NAMALWA (cell line): Measurements from ENCODE around the gene BMPER.

Experiments
- DNase-seq: peaks from one replicate; pipeline ENCODE4 v3.0.0-alpha.2; 2015; ENCODE audit warnings: low spot score

Gene BMPER

DNA sequence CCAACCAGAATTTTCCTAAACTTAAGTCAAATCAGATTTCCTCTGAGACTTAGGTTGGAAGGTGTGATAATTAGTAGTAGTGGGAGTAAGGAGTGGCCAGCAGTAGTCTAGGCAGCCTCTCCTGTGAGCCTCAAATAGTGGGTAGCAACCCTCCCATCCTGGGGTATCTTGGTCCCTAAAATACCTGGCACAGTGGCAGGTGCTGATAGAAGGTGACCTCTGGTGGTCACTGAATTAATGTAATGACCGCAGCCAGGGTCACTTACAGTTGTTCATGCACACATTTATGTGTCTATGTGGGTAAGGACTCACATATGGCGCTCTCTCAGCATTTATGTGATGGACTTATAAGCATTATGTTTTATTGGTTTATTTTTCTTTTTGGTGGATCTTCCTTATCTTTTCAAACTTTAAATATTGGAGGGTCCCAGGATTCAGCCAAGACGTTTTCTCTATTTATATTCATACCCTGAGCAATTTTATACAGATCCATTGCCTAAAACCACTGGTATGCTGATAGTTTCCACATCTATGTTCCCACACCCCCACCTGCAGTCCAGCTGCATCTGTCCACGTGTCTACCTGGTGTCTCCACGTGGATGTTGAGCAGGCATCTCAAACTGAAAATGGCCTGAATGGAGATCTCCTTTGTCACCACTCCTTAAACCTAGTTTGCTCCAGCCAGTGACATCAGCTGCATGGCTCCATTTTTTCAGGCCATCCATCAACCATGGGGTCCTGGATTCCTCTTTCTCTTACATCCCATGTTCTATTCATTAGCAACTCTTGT is 18.3 kb downstream of the BMPER start:
- no peak for DNase-seq

DNA sequence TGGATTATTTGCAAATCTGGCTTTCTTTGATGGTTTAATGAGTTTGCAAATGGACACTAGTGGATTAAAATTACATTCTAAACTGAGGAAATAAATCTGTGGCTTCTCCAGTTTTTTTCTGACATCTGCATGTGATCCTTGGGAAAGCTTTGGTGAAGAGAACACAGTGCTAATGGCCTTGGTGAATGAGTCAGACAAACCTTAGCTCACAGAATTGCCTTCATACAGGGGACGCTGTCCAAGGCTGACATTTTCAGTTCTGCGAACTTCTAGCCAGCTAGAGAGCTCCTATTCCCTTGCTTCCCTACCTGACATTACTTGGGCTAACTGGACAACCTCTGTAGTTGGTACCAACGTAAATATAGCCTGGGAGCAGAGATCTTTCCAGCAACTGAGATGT is 21.2 kb downstream of the BMPER start:
- no peak for DNase-seq

DNA sequence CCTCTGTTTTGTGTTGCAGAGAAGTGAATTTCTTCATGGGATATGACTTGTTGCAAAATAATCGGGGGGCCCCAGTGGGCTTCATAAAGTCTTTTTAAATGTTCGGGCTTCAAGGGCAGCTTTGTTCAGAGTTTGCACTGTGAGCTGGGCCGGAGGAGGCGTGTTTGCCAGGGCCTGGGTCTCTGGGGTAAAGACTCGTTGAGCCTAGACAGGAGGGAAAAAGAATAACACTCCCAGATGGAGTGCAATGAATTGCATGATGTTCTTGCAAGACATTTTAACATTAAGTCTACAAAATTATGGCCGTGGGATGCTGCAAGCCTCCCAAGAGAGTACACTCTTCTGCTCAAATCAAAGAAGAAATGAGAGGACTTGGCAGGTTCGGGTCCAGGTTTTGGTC is 23.6 kb downstream of the BMPER start:
- DNase-seq = no peak

GRCh38 chr7:33932221-33932620 is 26.9 kb downstream of the BMPER start:
- DNase-seq = no peak

DNA sequence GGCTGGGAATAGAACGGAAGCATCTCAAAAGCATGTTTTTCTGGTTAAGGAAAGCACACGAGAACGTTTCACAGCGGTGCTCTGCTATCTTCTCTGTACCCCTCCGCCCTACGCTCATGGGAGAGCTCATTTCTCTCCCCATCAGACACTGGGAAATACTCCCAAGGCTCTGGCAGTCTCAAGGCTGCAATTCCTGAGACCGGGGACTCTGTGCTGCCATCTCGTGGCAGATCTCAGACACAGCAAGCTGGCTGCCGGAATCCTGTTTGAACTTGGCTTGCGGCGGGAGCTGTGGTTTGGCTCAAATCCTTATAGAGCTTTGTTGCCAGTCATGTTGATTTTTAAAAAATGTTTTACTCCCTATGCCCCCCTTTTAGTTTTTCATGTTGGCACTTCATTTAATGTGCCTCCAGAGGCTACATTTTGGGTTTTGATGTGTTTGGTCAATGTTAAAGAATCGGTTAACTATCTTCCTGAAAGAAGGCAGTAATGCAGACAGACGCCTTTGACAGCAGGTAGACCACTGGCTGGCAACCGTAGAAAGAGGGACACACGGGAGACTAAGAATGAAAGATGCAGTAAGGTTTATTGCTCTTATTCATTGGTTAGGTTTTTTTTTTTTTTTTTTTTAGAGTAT is 27.6 kb downstream of the BMPER start:
- DNase-seq = peak; percentile 76

DNA sequence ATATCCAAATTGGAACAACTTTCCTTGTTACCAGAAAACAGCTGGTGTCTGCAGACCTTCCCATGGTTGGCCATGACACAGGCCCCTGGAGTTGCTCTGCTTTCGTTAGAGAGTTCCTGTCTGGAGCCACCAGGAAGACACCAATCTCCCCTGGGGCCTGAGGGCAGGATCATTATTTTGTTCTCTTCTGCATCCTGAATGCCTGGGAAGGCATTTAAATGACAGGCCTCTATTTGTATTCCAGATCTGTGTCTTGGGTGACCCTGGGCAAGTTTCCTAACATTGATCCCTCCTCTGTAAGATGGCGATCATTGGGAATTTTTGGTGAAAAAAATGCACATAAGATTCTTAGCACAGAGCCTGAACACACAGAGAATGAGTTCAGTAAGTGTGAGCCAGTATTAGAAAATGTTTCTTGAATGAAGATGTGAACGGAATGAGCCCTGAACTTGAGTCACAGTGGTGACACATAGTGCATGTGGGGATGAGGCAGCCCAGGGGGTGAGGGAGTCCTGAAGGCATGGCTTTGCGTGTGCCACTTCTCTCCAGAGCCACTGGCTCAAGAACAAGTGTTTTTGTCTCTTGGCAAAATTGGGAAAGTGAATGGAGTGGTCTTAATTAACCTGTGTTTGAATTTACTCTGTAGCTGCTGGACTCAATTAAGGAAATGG is 28.4 kb downstream of the BMPER start:
- DNase-seq = no peak

DNA sequence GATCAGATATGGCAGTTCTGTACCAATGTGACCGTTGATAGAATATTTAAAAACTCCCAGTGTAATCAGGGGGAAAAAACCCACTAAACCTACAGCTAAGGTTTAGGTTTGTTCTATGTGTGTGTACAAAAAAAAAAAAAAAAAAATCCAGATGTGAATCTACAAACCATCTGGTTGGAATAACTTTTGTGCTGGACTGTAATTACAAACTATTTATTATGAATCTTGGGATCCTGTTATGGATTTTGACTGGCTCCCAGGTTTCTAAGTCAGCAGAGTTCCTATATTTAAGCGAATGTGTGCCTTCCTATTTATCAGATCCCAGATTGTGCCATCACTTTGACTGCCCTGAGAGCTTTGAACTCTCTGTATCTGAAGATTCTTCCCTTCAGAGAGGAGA is 29.1 kb downstream of the BMPER start:
- DNase-seq = no peak

GRCh38 chr7:33936503-33936902 is 31.2 kb downstream of the BMPER start:
- no peak for DNase-seq

DNA sequence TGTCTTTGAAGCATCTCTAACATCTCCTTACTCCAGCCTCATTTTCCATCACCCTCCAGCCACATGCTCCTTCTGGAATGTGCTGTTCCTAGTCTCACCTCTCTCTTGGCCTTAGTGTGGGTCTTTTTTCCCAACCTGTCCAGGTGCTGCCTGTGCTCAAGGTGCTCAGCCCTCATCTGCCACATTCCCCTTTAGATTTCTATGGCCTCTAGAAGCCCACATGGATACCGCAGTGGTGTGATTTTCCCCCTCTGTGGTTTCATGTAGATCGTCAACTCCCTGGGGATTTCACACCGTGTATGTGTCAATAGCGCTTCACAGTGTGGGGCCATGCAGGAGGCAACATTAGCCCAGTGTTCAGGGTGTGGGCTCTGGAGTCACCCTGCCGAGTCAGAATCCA is 32.5 kb downstream of the BMPER start:
- no peak for DNase-seq

- DNase-seq = no peak
Observed at GRCh38 chr7:33939121-33939520, 33.8 kb downstream of the BMPER start.

GRCh38 chr7:33940503-33940902 is 35.2 kb downstream of the BMPER start:
- no peak for DNase-seq

- DNase-seq = no peak
Observed at GRCh38 chr7:33941418-33941817, 36.1 kb downstream of the BMPER start.

GRCh38 chr7:33946094-33946699 is 40.9 kb downstream of the BMPER start:
- no peak for DNase-seq

- no peak for DNase-seq
Observed at GRCh38 chr7:33950047-33950714, 44.8 kb downstream of the BMPER start.

GRCh38 chr7:33952824-33953223 is 47.5 kb downstream of the BMPER start:
- no peak for DNase-seq

DNA sequence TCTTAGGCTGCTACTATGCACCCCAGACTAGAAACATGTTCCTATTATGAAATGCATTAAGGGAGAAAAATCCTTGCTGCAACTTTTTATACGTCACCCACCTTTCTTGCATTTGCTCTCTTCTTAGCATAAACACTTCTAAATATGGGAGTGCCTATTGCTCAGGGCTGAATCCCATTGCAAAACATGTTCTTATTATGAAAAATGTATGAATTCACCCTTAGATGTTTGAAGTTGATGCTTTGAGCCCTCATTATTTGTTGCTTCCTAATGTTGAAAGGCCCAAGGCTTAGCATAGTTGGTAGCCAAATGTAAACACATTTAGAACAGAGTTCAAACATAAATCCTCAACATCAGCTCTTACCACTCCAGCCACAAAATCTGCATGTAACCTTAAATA is 52.8 kb downstream of the BMPER start:
- no peak for DNase-seq

GRCh38 chr7:33959676-33960075 is 54.3 kb downstream of the BMPER start:
- DNase-seq = no peak

GRCh38 chr7:33961948-33962347 is 56.6 kb downstream of the BMPER start:
- DNase-seq = no peak

GRCh38 chr7:33964417-33965182 is 59.3 kb downstream of the BMPER start:
- DNase-seq = no peak

- DNase-seq = no peak
Observed at GRCh38 chr7:33965183-33965744, 59.9 kb downstream of the BMPER start.

GRCh38 chr7:33968591-33968990 is 63.3 kb downstream of the BMPER start:
- DNase-seq = no peak
